Effector CD4-positive, alpha-beta T cell (primary cell): ENCODE results near the gene SGPP1.
"Not testable (repeated sequence)": the region's sequence is repeated elsewhere in the genome, so short reads cannot be mapped to it uniquely, and the experiment has no call there.

Experiments used
- DNase-seq: peaks from one replicate; pipeline ENCODE4 v3.0.0-alpha.2; 2020

SGPP1 gene

GRCh38 chr14:63672417-63673180 is 55.3 kb downstream of the SGPP1 start:
- DNase-seq: no peak

GRCh38 chr14:63671987-63672386 is 55.9 kb downstream of the SGPP1 start:
- DNase-seq: no peak

GRCh38 chr14:63670692-63671091 is 57.2 kb downstream of the SGPP1 start:
- DNase-seq: no peak

- no peak for DNase-seq
Observed at GRCh38 chr14:63666335-63666734, 61.5 kb downstream of the SGPP1 start.

- DNase-seq: no peak
Observed at GRCh38 chr14:63663428-63664341, 64.2 kb downstream of the SGPP1 start.

- DNase-seq: no peak
Observed at GRCh38 chr14:63662776-63663175, 65.1 kb downstream of the SGPP1 start.

- not testable (repeated sequence) for DNase-seq
Observed at GRCh38 chr14:63661881-63662280, 66.0 kb downstream of the SGPP1 start.

- DNase-seq: no peak
Observed at GRCh38 chr14:63659726-63660125, 68.1 kb downstream of the SGPP1 start.

GRCh38 chr14:63656194-63656593 is 71.7 kb downstream of the SGPP1 start:
- DNase-seq: no peak

- no peak for DNase-seq
Observed at GRCh38 chr14:63654936-63655335, 72.9 kb downstream of the SGPP1 start.

GRCh38 chr14:63654346-63654745 is 73.5 kb downstream of the SGPP1 start:
- DNase-seq: no peak

- no peak for DNase-seq
Observed at GRCh38 chr14:63652406-63652805, 75.5 kb downstream of the SGPP1 start.

GRCh38 chr14:63650256-63650952 is 77.5 kb downstream of the SGPP1 start:
- peak; percentile 40 for DNase-seq

GRCh38 chr14:63647696-63648410 is 80.0 kb downstream of the SGPP1 start:
- DNase-seq: no peak

GRCh38 chr14:63644741-63645140 is 83.1 kb downstream of the SGPP1 start:
- no peak for DNase-seq

- DNase-seq: no peak
Observed at GRCh38 chr14:63642656-63643382, 85.0 kb downstream of the SGPP1 start.

GRCh38 chr14:63642229-63642611 is 85.6 kb downstream of the SGPP1 start:
- peak; percentile 79 for DNase-seq

- peak; percentile 94 for DNase-seq
Observed at GRCh38 chr14:63641473-63642228, 86.2 kb downstream of the SGPP1 start, which contains the start of gene WDR89. Gene WDR89, minus strand, starts transcription at chr14:63641871. Its CDS starts 41,929 bp downstream, at chr14:63599942.

GRCh38 chr14:63638493-63638892 is 89.4 kb downstream of the SGPP1 start:
- DNase-seq: no peak

- not testable (repeated sequence) for DNase-seq
Observed at GRCh38 chr14:63636094-63636635, 91.7 kb downstream of the SGPP1 start.
